Measurements from ENCODE around the gene AAK1. TPM values are rescaled to one million over a fixed set of nuclear protein-coding genes. Genes with fewer than 3 reads are reported as not detected.

The AAK1 gene
- polyA plus RNA-seq, 4 donors = 8.7 to 36.5 (median 16.7) TPM

DNA sequence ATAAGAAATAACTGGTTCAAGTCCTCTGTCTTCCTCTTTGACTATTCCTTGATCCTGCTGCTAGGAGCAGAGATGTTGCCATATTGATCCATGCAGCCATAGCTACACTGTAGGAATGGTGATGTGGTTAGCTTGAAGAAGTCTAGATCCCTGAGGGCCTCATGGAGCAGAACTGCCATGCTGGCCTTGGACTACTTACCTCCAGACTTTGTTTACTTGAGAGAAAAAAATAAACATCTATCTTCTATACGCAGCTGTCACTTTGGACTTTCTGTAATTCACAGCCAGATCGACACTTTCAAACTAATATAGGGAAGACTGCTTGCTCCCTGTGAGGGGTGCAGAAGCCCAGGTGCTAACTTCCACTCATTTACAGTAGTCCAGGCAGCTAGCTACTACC lies 121.8 kb downstream of the AAK1 start:
- Histone ChIP-seq H3K9me3 (ENCODE audit: control insufficient read depth in 2 of 2, insufficient read depth in 1 of 2, low read depth in 1 of 2, low read length in 1 of 2) (no peaks in the 10 kb centered on the region), H3K4me3 (ENCODE audit: low read depth in 1 of 3, low read length in 3 of 3) (no peak overlapping the region), H3K36me3 (ENCODE audit: control insufficient read depth in 3 of 3, insufficient read depth in 2 of 3, low read depth in 1 of 3, low read length in 3 of 3) (peaks cover 13 to 36% (median 33%) of the 10 kb centered on the region in 3 donors), H3K27ac (ENCODE audit: low read depth in 1 of 3, low read length in 2 of 3) (no peak overlapping the region), H3K27me3 (ENCODE audit: control insufficient read depth in 3 of 3, insufficient read depth in 3 of 3, low read length in 3 of 3) (no peaks in the 10 kb centered on the region), H3K4me1 (ENCODE audit: control insufficient read depth in 3 of 3, insufficient read depth in 2 of 3, low read depth in 1 of 3, low read length in 2 of 3) (no peaks in the 10 kb centered on the region)
- FAIRE-seq (no peak), DNase-seq (no peak)
- WGBS, 3 donors = 80 to 90% (median 84%) methylated on average over 2 of the region's 2 CpGs

DNA sequence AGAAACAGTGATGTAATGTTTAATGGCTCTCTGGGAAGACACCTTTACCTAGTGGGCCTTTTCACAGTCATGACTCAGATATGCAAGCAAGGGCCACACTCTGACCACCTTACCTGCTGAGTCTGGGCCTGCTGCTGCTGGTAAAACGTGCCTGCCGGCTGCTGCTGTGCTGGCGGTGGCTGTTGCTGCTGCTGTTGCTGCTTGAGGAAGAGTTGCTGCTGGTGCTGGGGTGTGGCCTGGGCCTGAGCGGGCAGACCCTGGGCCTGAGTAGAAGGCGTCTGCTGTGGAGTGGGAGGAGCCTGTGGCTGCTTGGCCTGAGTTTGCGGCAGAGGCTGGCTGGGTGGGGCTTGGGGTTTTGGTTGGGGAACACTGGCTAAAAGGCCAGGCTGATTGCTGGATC lies 124.7 kb downstream of the AAK1 start:
- Histone ChIP-seq H3K36me3 (ENCODE audit: control insufficient read depth in 3 of 3, insufficient read depth in 2 of 3, low read depth in 1 of 3, low read length in 3 of 3) (peaks cover 12 to 40% (median 36%) of the 10 kb centered on the region in 3 donors), H3K4me1 (ENCODE audit: control insufficient read depth in 3 of 3, insufficient read depth in 2 of 3, low read depth in 1 of 3, low read length in 2 of 3) (no peaks in the 10 kb centered on the region), H3K9me3 (ENCODE audit: control insufficient read depth in 2 of 2, insufficient read depth in 1 of 2, low read depth in 1 of 2, low read length in 1 of 2) (no peaks in the 10 kb centered on the region), H3K27ac (ENCODE audit: low read depth in 1 of 3, low read length in 2 of 3) (no peak overlapping the region), H3K27me3 (ENCODE audit: control insufficient read depth in 3 of 3, insufficient read depth in 3 of 3, low read length in 3 of 3) (no peaks in the 10 kb centered on the region), H3K4me3 (ENCODE audit: low read depth in 1 of 3, low read length in 3 of 3) (no peak overlapping the region)
- 70 to 89% (median 74%) methylated on average over 6 of the region's 6 CpGs for WGBS, 3 donors
- FAIRE-seq (no peak), DNase-seq (peak in 1 of 2 donors; percentile 26)

DNA sequence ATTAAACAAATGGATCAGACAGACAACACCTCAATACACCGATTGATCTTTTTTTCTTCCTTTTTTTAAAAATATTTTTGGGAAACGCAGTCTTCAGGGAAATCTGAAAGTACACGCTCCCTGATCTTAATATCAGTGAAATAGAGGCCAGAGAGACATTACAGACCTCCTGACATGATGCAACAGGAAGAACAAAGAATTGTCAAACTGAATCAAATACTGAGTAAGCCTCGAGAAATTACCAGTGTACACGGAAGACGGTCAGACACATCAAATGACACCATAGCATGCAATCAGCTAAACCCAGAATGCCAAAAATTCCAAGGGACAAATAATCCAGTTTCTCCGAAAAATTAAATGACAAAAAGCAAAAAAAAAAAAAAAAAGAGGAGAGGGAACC lies 126.1 kb downstream of the AAK1 start:
- 81 to 95% (median 93%) methylated on average over 7 of the region's 7 CpGs for WGBS, 3 donors
- FAIRE-seq = no peak
- no peak overlapping the region for H3K27ac ChIP-seq (ENCODE audit: low read depth in 1 of 3, low read length in 2 of 3)

DNA sequence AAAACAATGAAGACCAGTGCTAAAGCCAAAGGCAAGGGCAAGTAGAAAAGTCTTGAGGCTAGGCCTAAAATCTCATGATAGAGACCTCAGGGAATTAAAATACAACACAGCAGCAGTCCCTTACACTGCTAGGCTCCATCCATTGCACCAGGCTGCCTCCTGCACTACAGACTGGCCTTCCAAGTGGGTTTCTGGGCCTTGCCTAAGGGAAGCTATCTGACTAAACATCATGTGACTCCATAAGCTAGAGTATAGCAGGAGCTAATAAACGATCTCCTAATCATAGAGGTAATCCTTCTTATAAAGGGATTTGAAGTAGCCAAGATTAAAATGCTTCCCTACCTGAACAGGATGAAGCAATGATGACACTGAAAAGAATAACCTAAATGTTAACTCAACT lies 128.7 kb downstream of the AAK1 start:
- FAIRE-seq (no peak), DNase-seq (no peak)
- Histone ChIP-seq H3K36me3 (ENCODE audit: control insufficient read depth in 3 of 3, insufficient read depth in 2 of 3, low read depth in 1 of 3, low read length in 3 of 3) (peaks cover 8 to 35% (median 34%) of the 10 kb centered on the region in 3 donors), H3K27me3 (ENCODE audit: control insufficient read depth in 3 of 3, insufficient read depth in 3 of 3, low read length in 3 of 3) (no peaks in the 10 kb centered on the region), H3K27ac (ENCODE audit: low read depth in 1 of 3, low read length in 2 of 3) (no peak overlapping the region), H3K9me3 (ENCODE audit: control insufficient read depth in 2 of 2, insufficient read depth in 1 of 2, low read depth in 1 of 2, low read length in 1 of 2) (no peaks in the 10 kb centered on the region), H3K4me3 (ENCODE audit: low read depth in 1 of 3, low read length in 3 of 3) (no peak overlapping the region), H3K4me1 (ENCODE audit: control insufficient read depth in 3 of 3, insufficient read depth in 2 of 3, low read depth in 1 of 3, low read length in 2 of 3) (no peaks in the 10 kb centered on the region)
- WGBS, 3 donors = 40 to 62% (median 44%) methylated on average over 1 of the region's 1 CpG

More for the DNA sequence above, 126.1 kb downstream of the AAK1 start:
- H3K27me3 ChIP-seq (ENCODE audit: control insufficient read depth in 3 of 3, insufficient read depth in 3 of 3, low read length in 3 of 3) = no peaks in the 10 kb centered on the region
- H3K36me3 ChIP-seq (ENCODE audit: control insufficient read depth in 3 of 3, insufficient read depth in 2 of 3, low read depth in 1 of 3, low read length in 3 of 3) = peaks cover 13 to 40% (median 37%) of the 10 kb centered on the region in 3 donors
- no peaks in the 10 kb centered on the region for H3K9me3 ChIP-seq (ENCODE audit: control insufficient read depth in 2 of 2, insufficient read depth in 1 of 2, low read depth in 1 of 2, low read length in 1 of 2)
- no peaks in the 10 kb centered on the region for H3K4me1 ChIP-seq (ENCODE audit: control insufficient read depth in 3 of 3, insufficient read depth in 2 of 3, low read depth in 1 of 3, low read length in 2 of 3)
- H3K4me3 ChIP-seq (ENCODE audit: low read depth in 1 of 3, low read length in 3 of 3) = no peak overlapping the region
- no peak for DNase-seq

DNA sequence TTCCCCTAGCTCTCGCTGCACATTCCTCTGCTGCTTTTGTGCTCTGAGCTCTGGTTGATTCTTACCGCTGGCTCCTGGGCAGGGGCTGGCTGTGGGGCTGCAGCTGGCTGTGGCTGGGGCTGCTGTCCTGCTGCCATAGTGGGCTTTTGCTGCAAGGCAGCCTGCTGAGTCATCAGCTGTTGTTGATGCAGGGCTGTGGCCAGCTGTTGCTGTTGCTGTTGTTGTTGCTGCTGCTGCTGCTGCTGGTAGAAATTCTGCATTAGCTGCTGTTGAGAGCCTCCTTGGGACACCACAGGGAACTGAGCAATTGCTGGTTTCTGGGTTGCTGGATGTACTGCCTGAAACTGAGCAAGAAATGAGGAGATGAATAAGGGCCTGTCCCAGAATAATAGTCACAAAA lies 129.1 kb downstream of the AAK1 start:
- no peak overlapping the region for H3K27ac ChIP-seq (ENCODE audit: low read depth in 1 of 3, low read length in 2 of 3)
- WGBS, 3 donors = 75 to 95% (median 83%) methylated on average over 2 of the region's 2 CpGs
- no peak for FAIRE-seq
- DNase-seq = no peak
- peaks cover 0 to under 1% (median 0%) of the 10 kb centered on the region in 3 donors for H3K4me1 ChIP-seq (ENCODE audit: control insufficient read depth in 3 of 3, insufficient read depth in 2 of 3, low read depth in 1 of 3, low read length in 2 of 3)
- no peaks in the 10 kb centered on the region for H3K9me3 ChIP-seq (ENCODE audit: control insufficient read depth in 2 of 2, insufficient read depth in 1 of 2, low read depth in 1 of 2, low read length in 1 of 2)
- no peaks in the 10 kb centered on the region for H3K27me3 ChIP-seq (ENCODE audit: control insufficient read depth in 3 of 3, insufficient read depth in 3 of 3, low read length in 3 of 3)
- H3K36me3 ChIP-seq (ENCODE audit: control insufficient read depth in 3 of 3, insufficient read depth in 2 of 3, low read depth in 1 of 3, low read length in 3 of 3) = peaks cover 8 to 34% (median 32%) of the 10 kb centered on the region in 3 donors
- no peak overlapping the region for H3K4me3 ChIP-seq (ENCODE audit: low read depth in 1 of 3, low read length in 3 of 3)

DNA sequence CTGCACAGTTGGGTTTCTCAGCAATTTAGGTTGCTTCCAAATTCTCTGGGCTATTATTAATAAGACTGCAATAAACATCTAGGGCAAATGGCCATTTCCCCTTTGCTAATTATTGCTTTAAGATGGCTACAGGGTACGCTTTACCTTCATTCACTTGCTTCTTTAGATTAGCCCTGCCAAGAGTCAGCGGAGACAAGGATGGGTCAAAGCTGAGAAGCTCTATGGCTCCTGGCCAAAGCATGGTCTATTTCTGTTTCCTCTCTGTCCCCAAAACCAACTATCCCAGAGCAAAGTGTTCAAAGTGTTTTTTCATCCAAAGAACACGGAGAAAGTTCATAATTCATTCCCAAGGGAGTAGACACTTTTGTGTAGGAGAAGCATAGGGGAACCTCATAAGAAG lies 131.1 kb downstream of the AAK1 start:
- 79 to 97% (median 96%) methylated on average over 3 of the region's 3 CpGs for WGBS, 3 donors
- Histone ChIP-seq H3K27ac (ENCODE audit: low read depth in 1 of 3, low read length in 2 of 3) (no peak overlapping the region), H3K9me3 (ENCODE audit: control insufficient read depth in 2 of 2, insufficient read depth in 1 of 2, low read depth in 1 of 2, low read length in 1 of 2) (no peaks in the 10 kb centered on the region), H3K4me1 (ENCODE audit: control insufficient read depth in 3 of 3, insufficient read depth in 2 of 3, low read depth in 1 of 3, low read length in 2 of 3) (peaks cover 0 to 10% (median 3%) of the 10 kb centered on the region in 3 donors), H3K36me3 (ENCODE audit: control insufficient read depth in 3 of 3, insufficient read depth in 2 of 3, low read depth in 1 of 3, low read length in 3 of 3) (peaks cover 5 to 32% (median 30%) of the 10 kb centered on the region in 3 donors), H3K4me3 (ENCODE audit: low read depth in 1 of 3, low read length in 3 of 3) (no peak overlapping the region), H3K27me3 (ENCODE audit: control insufficient read depth in 3 of 3, insufficient read depth in 3 of 3, low read length in 3 of 3) (no peaks in the 10 kb centered on the region)
- DNase-seq (no peak), FAIRE-seq (no peak)

DNA sequence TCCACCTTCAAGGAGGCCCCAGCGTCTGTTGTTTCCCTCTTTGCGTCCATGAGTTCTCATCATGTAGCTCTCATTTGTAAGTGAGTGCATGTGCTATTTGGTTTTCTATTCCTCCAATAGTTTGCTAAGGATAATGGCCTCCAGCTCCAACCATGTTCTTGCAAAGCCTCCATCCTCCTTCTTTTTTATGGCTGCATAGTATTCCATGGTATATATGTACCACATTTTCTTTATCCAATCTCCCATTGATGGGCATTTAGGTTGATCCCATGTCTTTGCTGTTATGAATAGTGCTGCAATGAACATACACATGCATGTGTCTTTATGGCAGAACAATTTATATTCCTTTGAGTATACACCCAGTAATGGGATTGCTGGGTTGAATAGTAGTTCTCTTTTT lies 133.3 kb downstream of the AAK1 start:
- H3K36me3 ChIP-seq (ENCODE audit: control insufficient read depth in 3 of 3, insufficient read depth in 2 of 3, low read depth in 1 of 3, low read length in 3 of 3) = peaks cover 10 to 30% (median 29%) of the 10 kb centered on the region in 3 donors
- no peaks in the 10 kb centered on the region for H3K27me3 ChIP-seq (ENCODE audit: control insufficient read depth in 3 of 3, insufficient read depth in 3 of 3, low read length in 3 of 3)
- no peak overlapping the region for H3K27ac ChIP-seq (ENCODE audit: low read depth in 1 of 3, low read length in 2 of 3)
- no peaks in the 10 kb centered on the region for H3K9me3 ChIP-seq (ENCODE audit: control insufficient read depth in 2 of 2, insufficient read depth in 1 of 2, low read depth in 1 of 2, low read length in 1 of 2)
- peaks cover 0 to 10% (median 3%) of the 10 kb centered on the region in 3 donors for H3K4me1 ChIP-seq (ENCODE audit: control insufficient read depth in 3 of 3, insufficient read depth in 2 of 3, low read depth in 1 of 3, low read length in 2 of 3)
- FAIRE-seq (no peak), DNase-seq (no peak)
- WGBS, 3 donors = 70 to 95% (median 94%) methylated on average over 2 of the region's 2 CpGs
- H3K4me3 ChIP-seq (ENCODE audit: low read depth in 1 of 3, low read length in 3 of 3) = no peak overlapping the region

DNA sequence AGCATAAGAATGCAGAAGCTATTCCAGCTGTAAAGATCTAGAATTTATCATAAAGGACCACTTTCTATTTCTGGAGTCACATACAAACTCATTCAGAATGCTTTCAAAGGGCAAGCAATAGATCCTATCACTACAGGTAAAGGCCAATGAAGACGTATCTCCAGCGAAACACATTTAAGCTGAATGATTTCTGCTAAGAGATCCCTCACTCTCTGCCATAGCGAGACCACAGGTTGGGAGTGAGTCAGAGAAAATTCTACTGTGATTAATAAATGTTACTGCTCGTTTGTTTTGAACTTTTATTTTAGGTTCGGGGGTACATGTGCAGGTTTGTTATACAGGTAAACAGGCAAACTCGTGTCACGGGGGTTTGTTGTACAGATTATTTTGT lies 133.8 kb downstream of the AAK1 start:
- peaks cover 0 to 10% (median 3%) of the 10 kb centered on the region in 3 donors for H3K4me1 ChIP-seq (ENCODE audit: control insufficient read depth in 3 of 3, insufficient read depth in 2 of 3, low read depth in 1 of 3, low read length in 2 of 3)
- peaks cover 10 to 30% (median 27%) of the 10 kb centered on the region in 3 donors for H3K36me3 ChIP-seq (ENCODE audit: control insufficient read depth in 3 of 3, insufficient read depth in 2 of 3, low read depth in 1 of 3, low read length in 3 of 3)
- H3K9me3 ChIP-seq (ENCODE audit: control insufficient read depth in 2 of 2, insufficient read depth in 1 of 2, low read depth in 1 of 2, low read length in 1 of 2) = no peaks in the 10 kb centered on the region
- 88 to 93% (median 89%) methylated on average over 7 of the region's 7 CpGs for WGBS, 3 donors
- DNase-seq = no peak
- no peak for FAIRE-seq
- H3K27ac ChIP-seq (ENCODE audit: low read depth in 1 of 3, low read length in 2 of 3) = no peak overlapping the region
- no peak overlapping the region for H3K4me3 ChIP-seq (ENCODE audit: low read depth in 1 of 3, low read length in 3 of 3)
- H3K27me3 ChIP-seq (ENCODE audit: control insufficient read depth in 3 of 3, insufficient read depth in 3 of 3, low read length in 3 of 3) = no peaks in the 10 kb centered on the region

Measured in small intestine (tissue), 7 donors.